Stimulated activated CD4-positive, alpha-beta T cell treated with anti-CD3 and anti-CD28 coated beads, TNF-alpha, amount 100 ng/mL, for 24 hours (primary cell): ENCODE results near the gene ANKMY1.

Experiments
- DNase-seq, 3 experiments: peaks; one replicate each; pipeline ENCODE4 v3.0.0-alpha.2; 2020; ENCODE audit warnings: low read depth in 3 of 3

ANKMY1 gene

GRCh38 chr2:240460781-240461431, 96.9 kb downstream of the ANKMY1 start:
- no peak for DNase-seq

- no peak for DNase-seq
Observed at GRCh38 chr2:240460253-240460711, 97.5 kb downstream of the ANKMY1 start.

- DNase-seq, result no peak
Observed at GRCh38 chr2:240459401-240460252, 98.2 kb downstream of the ANKMY1 start.

DNA sequence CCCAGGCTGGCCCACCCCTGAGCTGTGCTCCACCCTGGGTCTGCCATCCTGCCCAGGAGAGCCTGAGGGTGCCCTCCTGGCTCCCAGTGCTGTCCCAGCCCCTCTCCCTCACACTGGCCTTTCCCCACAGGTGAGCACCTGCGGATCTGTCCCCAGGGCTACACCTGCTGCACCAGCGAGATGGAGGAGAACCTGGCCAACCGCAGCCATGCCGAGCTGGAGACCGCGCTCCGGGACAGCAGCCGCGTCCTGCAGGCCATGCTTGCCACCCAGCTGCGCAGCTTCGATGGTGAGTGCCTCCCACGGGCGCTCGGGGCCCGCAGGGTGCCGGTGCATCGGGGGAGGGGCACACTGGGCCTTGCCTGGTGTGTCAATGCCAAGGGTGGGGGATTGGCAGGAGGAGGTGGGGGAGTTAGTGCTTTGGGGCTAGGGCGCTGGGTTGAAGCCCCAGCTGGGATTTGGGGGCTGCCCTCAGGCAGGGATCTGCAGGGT, 98.8 kb downstream of the ANKMY1 start:
- DNase-seq, result no peak

- DNase-seq, result no peak
Observed at GRCh38 chr2:240458044-240458899, 99.5 kb downstream of the ANKMY1 start.

GRCh38 chr2:240457223-240458043, 100.4 kb downstream of the ANKMY1 start:
- no peak for DNase-seq

DNA sequence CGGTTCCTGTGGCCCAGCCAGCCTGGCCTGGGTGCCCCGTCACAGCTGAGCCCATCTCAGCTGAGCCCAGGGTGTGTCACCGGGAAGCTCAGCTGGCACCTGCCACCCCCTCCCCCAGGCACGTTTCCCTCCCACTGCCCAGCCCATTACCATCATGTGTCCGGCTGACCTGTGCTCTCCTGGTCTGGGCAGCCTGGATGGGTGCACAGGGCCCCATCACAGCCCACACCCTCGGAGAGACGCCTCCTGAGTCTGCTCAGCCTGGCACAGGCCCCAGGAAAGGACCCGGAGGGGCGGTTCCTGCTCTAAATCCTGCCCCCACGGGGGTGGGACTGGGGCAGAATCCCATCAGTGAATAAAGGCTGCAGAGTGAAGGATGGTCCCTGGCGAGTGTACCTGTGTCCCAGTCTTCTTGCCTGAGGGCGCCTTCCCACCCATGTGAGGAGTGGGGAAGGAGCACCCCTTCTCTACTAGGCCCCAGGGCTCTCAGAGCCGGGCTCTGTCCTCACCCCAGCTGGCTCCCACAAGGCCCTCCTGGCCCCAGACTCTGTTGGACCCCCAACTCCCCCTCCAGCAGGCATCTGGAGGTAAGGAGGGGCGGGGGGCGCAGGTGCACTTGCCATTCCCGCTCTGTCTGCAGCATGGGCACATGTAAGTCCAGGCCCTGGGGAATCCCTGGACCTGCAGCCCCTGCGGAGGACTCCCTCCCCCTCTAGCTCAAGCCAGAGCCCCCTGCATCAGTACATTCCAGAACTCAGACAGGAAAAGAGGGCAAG, 101.2 kb downstream of the ANKMY1 start:
- DNase-seq, result no peak

DNA sequence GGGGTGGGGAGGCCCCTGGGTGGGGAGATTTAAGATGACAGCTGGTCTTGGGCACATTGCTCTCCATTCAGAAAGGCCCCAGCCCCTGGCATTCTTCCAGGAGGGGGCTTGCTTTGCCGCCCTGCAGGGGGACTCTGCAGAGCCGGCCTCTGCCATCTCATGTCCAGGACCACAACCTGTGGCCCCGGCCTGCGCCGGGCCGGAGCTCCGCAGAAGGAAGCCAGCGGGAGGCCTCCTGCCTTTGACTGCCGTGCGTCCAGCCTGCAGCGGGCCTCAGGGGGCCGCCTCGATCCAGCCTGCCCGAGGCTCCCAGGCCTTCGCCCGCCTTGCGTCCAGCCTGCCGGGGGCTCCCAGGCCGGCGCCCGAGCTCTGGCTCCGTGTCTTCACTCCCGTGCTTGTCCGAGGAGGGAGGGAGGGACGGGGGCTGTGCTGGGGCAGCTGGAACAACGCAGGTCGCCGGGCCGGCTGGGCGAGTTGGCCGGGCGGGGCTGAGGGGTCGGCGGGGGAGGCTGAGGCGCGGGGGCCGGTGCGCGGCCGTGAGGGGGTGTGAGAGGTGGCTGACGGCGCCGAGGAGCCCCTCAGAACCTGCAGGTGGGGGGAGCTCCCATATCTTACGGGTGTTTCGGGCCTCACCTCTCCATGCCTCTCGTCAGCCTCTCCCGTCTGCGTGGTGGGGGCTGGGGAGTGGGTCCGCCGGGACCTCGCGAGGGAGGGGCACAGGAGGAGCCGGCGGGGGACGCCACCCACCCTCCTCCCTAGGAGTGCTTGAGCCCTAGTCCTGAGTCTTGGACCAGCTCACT, 101.9 kb downstream of the ANKMY1 start:
- DNase-seq, result no peak

- DNase-seq, result no peak
Observed at GRCh38 chr2:240455272-240455646, 102.5 kb downstream of the ANKMY1 start.

GRCh38 chr2:240454106-240454901, 103.5 kb downstream of the ANKMY1 start:
- no peak for DNase-seq

DNA sequence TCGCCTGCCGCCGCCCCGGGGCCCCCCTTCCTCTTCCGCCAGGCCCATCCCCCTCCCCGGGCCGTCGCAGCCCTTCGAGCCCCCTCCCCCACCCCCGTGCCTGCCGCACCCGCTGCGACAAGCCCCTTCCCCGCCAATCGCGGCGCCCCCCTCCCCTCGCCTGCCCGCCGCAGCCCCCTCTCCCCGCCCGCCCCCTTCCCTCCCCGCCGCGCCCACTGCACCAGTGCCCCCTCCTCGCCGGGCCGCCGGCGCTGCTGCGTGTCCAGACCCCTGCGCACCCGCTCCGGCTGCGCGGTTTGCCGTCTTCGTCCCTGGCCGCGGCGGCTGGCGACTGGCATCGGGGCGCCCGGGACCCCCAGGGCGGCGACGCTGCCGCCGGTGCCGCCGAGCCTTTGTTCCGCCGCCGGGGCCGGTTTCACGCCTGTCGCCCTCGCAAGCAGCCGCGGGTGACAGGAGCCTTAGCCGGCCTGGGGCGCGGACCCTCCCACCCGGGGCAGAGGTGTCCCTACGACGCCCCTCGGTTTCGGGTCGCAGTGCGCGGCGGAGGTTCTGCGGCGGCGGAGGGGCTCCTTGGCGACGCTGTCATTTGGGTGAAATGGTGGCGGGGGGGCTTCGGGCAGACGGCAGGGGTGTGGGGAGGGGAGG, 104.2 kb downstream of the ANKMY1 start:
- no peak for DNase-seq

DNA sequence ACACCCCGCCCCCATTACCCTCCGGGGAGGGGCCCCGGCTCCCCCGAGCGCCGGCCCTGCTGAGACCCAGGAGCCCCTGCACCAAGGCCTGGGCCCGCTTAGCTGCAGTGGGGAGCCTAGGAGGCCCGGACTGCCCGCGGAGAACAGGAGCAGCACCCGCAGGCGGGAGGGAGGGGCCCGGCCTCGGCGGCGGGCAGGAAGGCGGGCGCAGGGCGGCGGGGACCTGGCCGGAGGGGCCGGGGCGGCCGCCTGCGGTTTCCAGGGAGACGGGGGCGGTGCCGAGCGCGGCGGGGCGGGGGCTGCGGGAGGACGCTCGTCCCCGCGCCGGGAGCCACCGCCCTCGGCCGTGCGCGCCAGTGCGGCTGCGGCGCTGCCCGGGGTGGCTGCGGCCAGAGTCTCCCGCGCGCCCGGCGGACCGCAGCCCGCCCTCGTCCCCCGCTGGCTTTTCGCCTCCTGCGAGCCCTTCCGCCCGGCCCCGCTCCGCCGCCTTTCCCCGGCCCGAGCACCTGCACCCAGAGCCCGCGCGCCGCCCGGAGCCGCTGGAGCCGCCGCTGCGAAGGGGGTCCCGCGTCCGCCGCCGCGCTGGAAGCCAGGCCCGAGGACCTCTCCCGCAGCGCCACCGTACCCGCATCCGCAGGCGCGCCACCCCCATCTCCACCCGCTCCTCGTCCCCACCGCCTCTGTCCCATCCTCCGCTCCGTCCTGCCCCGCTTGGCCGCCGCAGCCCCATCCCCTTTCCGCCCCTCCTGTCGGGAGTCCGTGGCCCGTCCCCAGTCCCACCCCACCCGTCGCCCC, 105.1 kb downstream of the ANKMY1 start:
- DNase-seq, result no peak

GRCh38 chr2:240451791-240452461, 105.9 kb downstream of the ANKMY1 start:
- no peak for DNase-seq

DNA sequence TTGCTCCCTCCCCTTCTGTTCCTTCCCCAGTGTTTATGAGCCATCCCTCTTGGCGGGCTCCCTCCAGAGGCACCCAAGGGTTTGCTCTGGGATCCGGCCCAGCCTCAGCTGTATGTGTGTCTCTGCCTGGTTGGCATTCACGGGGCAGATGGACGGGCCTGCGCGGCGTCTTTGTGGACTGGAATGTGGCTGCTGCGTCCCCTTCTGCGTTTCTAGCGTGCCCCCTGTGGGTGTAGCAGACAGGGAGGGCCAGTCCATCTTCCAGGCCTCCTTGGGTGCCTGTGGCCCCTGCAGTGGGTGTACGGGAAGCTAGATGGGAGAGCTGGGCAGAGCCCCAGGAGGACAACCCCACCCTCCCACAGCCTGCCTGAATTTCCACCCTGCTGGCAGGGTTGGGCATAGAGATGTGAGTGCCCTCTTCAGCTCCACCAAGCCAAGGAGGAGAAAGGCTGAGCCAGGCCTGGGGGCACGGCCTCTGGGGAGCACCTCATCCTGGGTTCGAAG, 106.6 kb downstream of the ANKMY1 start:
- DNase-seq, result no peak

GRCh38 chr2:240450532-240451107, 107.2 kb downstream of the ANKMY1 start:
- no peak for DNase-seq
